Kidney (tissue), 14 donors: ENCODE data around the gene SLC22A4. TPM values are rescaled to one million over a fixed set of nuclear protein-coding genes. Genes with fewer than 3 reads are reported as not detected.

Experiments
- DNase-seq, 5 donors: peaks; one replicate each; pipeline ENCODE4 v3.0.0-alpha.2; 2013 to 2020
- FAIRE-seq: peaks from 2 replicates; lab custom pipeline; 2012; peaks lifted over from hg19 to GRCh38; lab: Jason Lieb, UNC
- H3K27ac ChIP-seq, 2 donors: one replicate each; pipeline ENCODE4 v1.7.0; 2013; ENCODE audit warnings: low read depth in 2 of 2, low read length in 2 of 2, inconsistent platforms in 1 of 2
- H3K27me3 ChIP-seq: one replicate; pipeline ENCODE4 v1.7.1; 2013; ENCODE audit warnings: low read length, inconsistent platforms; ENCODE audit not compliant: control insufficient read depth, insufficient read depth
- H3K36me3 ChIP-seq, 3 donors: one replicate each; pipeline versions ENCODE4 v1.7.0 to v1.7.1; 2013; ENCODE audit warnings: low read length in 3 of 3, control low read depth in 1 of 3, inconsistent platforms in 1 of 3; ENCODE audit not compliant: insufficient read depth in 3 of 3, control insufficient read depth in 2 of 3
- H3K4me1 ChIP-seq, 3 donors: one replicate each; pipeline versions ENCODE4 v1.7.0 to v1.7.1; 2013; ENCODE audit warnings: low read length in 3 of 3, inconsistent platforms in 1 of 3, low read depth in 1 of 3; ENCODE audit not compliant: control insufficient read depth in 2 of 3, insufficient read depth in 2 of 3
- H3K4me3 ChIP-seq, 3 donors: one replicate each; pipeline versions ENCODE4 v1.7.0 to v1.8.1; 2013; ENCODE audit warnings: low read length in 3 of 3, control low read depth in 1 of 3, inconsistent platforms in 1 of 3
- H3K9ac ChIP-seq, 3 donors: one replicate each; pipeline versions ENCODE4 v1.7.0 to v1.7.1; 2013; ENCODE audit warnings: low read length in 3 of 3, control low read depth in 1 of 3, inconsistent platforms in 1 of 3
- H3K9me3 ChIP-seq, 3 donors: one replicate each; pipeline versions ENCODE4 v1.7.0 to v1.7.1; 2013; ENCODE audit warnings: low read length in 3 of 3, control low read depth in 1 of 3, inconsistent platforms in 1 of 3; ENCODE audit not compliant: control insufficient read depth in 2 of 3, insufficient read depth in 1 of 3
- CTCF ChIP-seq: IDR thresholded peaks from 3 replicates; pipeline ENCODE4 v1.5.1; 2012; ENCODE audit warnings: mild to moderate bottlenecking, moderate library complexity, borderline replicate concordance; ENCODE audit not compliant: insufficient read depth; ENCODE audit errors: extremely low read depth
- intact Hi-C: fragments of 100-400 bp; cut with DNase I; formaldehyde crosslinking; loops from one replicate; pipeline ENCODE4 v1.11.1; 2022
- polyA plus RNA-seq: library from polyadenylated mRNA; stranded (reverse); fragments of 350-450 nt; fragmentation: Illumina TruSeq; extraction: RNeasy Lipid Tissue Mini Kit (QIAGEN cat#74804); gene quantifications from one replicate; pipeline ENCODE4 v1.2.3, GENCODE V29; 2014; ENCODE audit warnings: low read depth, low replicate concordance; ENCODE audit not compliant: insufficient read depth
- total RNA-seq: library from RNA; stranded (reverse); fragmentation: NEBNext Ultra II Directional; extraction: Animal tissue kit (Norgen Biotek cat#: 25700); gene quantifications from one replicate; pipeline ENCODE4 v1.2.1, GENCODE V29; 2021
- donor health status: control.
- donor health status: control.
- donor health status: control.
- donor health status: control.
- donor health status: control.
- donor health status: DM: yes; HTN: yes; CAD: no.
- donor health status: Normal renal cell carcinoma (clear cell type).

SLC22A4 gene
- total and polyA plus RNA-seq, 2 donors from 2014 or later, result 2.4 to 7.6 TPM

DNA sequence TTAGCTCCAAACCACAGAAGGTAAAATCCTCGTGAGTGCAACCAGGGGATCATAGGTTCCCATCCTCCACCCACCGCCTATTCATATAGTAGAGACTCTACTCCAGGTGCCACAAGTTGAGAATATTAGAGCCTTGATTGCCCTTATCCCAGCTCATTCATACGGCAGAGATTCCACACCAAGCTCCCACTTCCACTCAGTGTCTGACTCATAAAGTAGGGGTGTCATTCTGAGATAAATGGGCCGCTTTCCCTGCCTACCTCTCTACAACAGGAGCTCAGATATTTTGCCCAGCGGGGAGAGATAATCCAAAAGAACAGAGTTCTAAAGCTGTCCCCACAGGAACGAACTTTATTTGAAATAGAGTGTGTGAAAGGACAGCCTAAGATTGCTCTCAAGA lies 9.4 kb downstream of the SLC22A4 start:
- FAIRE-seq (no peak), DNase-seq (no peak)
- no peaks in the 10 kb centered on the region for H3K9me3 ChIP-seq
- peaks cover 0 to 18% (median 15%) of the 10 kb centered on the region in 3 donors for H3K4me1 ChIP-seq
- TF ChIP-seq CTCF, result no peak
- no peak overlapping the region for H3K27ac ChIP-seq
- intact Hi-C loops, result no loop called here
- no peak overlapping the region for H3K4me3 ChIP-seq
- no peak overlapping the region for H3K9ac ChIP-seq
- no peaks in the 10 kb centered on the region for H3K36me3 ChIP-seq
- H3K27me3 ChIP-seq, result no peaks in the 10 kb centered on the region

DNA sequence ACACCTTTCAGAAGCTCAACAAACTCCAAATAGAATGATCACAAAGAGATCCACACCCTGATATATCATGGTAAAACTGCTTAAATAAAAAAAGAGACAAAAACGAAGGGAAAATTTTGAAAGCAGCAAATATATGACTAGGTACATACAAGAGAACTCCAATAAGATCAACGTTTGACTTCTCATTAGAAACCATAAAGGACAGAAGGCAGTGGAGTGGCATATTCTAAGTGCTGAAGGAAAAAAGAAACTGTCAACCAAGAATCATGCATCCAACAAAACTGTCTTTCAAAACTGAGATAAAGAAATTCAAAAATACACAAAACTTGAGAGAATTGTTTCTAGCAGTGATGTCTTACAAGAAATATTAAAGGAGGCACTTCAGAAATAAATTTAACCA lies 11.2 kb downstream of the SLC22A4 start:
- Histone ChIP-seq H3K4me3 (no peak overlapping the region), H3K27ac (no peak overlapping the region), H3K9ac (no peak overlapping the region), H3K9me3 (no peaks in the 10 kb centered on the region), H3K4me1 (peaks cover 0 to 27% (median 19%) of the 10 kb centered on the region in 3 donors), H3K27me3 (no peaks in the 10 kb centered on the region), H3K36me3 (no peaks in the 10 kb centered on the region)
- DNase-seq (no peak), FAIRE-seq (no peak)
- TF ChIP-seq CTCF, result no peak
- intact Hi-C loops, result no loop called here

DNA sequence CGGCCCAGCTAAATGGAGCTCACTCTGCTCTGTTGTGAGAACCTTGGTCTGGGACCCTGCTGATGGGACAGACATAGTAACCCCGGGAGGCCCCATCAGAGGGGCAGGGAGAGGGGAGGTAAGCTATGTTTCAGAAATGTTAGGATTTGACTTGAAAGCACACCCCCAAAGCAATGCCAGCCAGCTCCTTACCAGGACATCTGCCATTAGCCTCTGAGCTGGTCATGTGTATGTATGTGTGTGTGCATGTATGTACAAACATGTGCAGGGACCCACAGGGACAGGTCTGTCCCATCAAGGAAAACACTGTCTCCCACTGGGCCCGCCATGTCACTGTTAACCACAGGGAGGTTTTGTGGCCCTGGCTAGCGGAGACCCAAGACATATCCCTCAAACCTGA lies 14.5 kb downstream of the SLC22A4 start:
- no peak for FAIRE-seq
- DNase-seq, result no peak
- H3K4me3 ChIP-seq, result no peak overlapping the region
- H3K4me1 ChIP-seq, result peaks cover 0 to 19% (median 8%) of the 10 kb centered on the region in 3 donors
- intact Hi-C loops, result no loop called here
- no peaks in the 10 kb centered on the region for H3K27me3 ChIP-seq
- no peak overlapping the region for H3K9ac ChIP-seq
- no peaks in the 10 kb centered on the region for H3K9me3 ChIP-seq
- no peak for TF ChIP-seq CTCF
- H3K36me3 ChIP-seq, result no peaks in the 10 kb centered on the region
- no peak overlapping the region for H3K27ac ChIP-seq

- no peak for TF ChIP-seq CTCF
- Histone ChIP-seq H3K27ac (no peak overlapping the region), H3K36me3 (peaks cover 0 to 2% (median 0%) of the 10 kb centered on the region in 3 donors), H3K4me1 (peaks cover 0 to 19% (median 8%) of the 10 kb centered on the region in 3 donors), H3K9ac (no peak overlapping the region), H3K9me3 (no peaks in the 10 kb centered on the region), H3K4me3 (no peak overlapping the region), H3K27me3 (no peaks in the 10 kb centered on the region)
- FAIRE-seq, result no peak
- DNase-seq, result no peak
- intact Hi-C loops, result no loop called here
Measured at GRCh38 chr5:132309679-132310078, 15.5 kb downstream of the SLC22A4 start.
